Keratinocyte (primary cell): ENCODE data around the gene VPS35L. TPM values are rescaled to one million over a fixed set of nuclear protein-coding genes. Genes with fewer than 3 reads are reported as not detected.
"Not testable (repeated sequence)": the region's sequence is repeated elsewhere in the genome, so short reads cannot be mapped to it uniquely, and the experiment has no call there.

ENCODE experiments used
- DNase-seq: peaks from one replicate; pipeline ENCODE4 v3.0.0-alpha.2; 2011; ENCODE audit warnings: low read depth, missing footprints, low spot score
- FAIRE-seq: peaks from 2 replicates; lab custom pipeline; 2011; peaks lifted over from hg19 to GRCh38; lab: Jason Lieb, UNC
- H2AFZ ChIP-seq: 2 replicates; pipeline ENCODE4 v1.6.0; 2012; ENCODE audit warnings: low read length, control low read depth, inconsistent platforms; ENCODE audit not compliant: control insufficient read depth
- H3K27ac ChIP-seq: 2 replicates; pipeline ENCODE4 v1.5.1; 2011; ENCODE audit warnings: low read length; ENCODE audit not compliant: control insufficient read depth, insufficient read depth
- H3K27me3 ChIP-seq: 3 replicates; pipeline ENCODE4 v1.6.0; 2011; ENCODE audit warnings: low read length; ENCODE audit not compliant: control insufficient read depth, insufficient read depth; ENCODE audit errors: extremely low read depth
- H3K36me3 ChIP-seq, 2 experiments: 2 replicates in 1 of 2; 3 replicates in 1 of 2; pipeline ENCODE4 v1.5.1; 2011; ENCODE audit warnings: low read length in 2 of 2, mild to moderate bottlenecking in 1 of 2; ENCODE audit not compliant: control insufficient read depth in 2 of 2, insufficient read depth in 2 of 2; ENCODE audit errors: extremely low read depth in 1 of 2
- H3K4me1 ChIP-seq: 3 replicates; pipeline ENCODE4 v1.5.1; 2011; ENCODE audit warnings: low read length; ENCODE audit not compliant: control insufficient read depth, insufficient read depth; ENCODE audit errors: extremely low read depth
- H3K4me2 ChIP-seq: 3 replicates; pipeline ENCODE4 v1.6.0; 2011; ENCODE audit warnings: low read depth, low read length; ENCODE audit not compliant: control insufficient read depth, insufficient read depth; ENCODE audit errors: extremely low read depth
- H3K4me3 ChIP-seq, 3 experiments: fragments of 200-600 bp in 1 of 3; sonication (generic) in 1 of 3; 2 replicates in 2 of 3; 3 replicates in 1 of 3; pipeline ENCODE4 v1.5.1; 2011 to 2016; ENCODE audit warnings: low read length in 3 of 3, mild to moderate bottlenecking in 3 of 3, control low read depth in 2 of 3, inconsistent platforms in 1 of 3, low read depth in 1 of 3, mixed read lengths in 1 of 3, mixed run types in 1 of 3, moderate library complexity in 1 of 3; ENCODE audit not compliant: control insufficient read depth in 2 of 3, insufficient read depth in 2 of 3; ENCODE audit errors: extremely low read depth in 1 of 3
- H3K79me2 ChIP-seq: 2 replicates; pipeline ENCODE4 v1.6.0; 2012; ENCODE audit warnings: low read length; ENCODE audit not compliant: control insufficient read depth, insufficient read depth
- H3K9ac ChIP-seq: 3 replicates; pipeline ENCODE4 v1.6.0; 2011; ENCODE audit warnings: low read length; ENCODE audit not compliant: control insufficient read depth, insufficient read depth; ENCODE audit errors: extremely low read depth
- H3K9me1 ChIP-seq: 3 replicates; pipeline ENCODE4 v1.6.0; 2011; ENCODE audit warnings: low read length; ENCODE audit not compliant: control insufficient read depth, insufficient read depth; ENCODE audit errors: extremely low read depth
- H3K9me3 ChIP-seq: 2 replicates; pipeline ENCODE4 v1.5.1; 2012; ENCODE audit warnings: low read depth, low read length; ENCODE audit not compliant: control insufficient read depth
- H4K20me1 ChIP-seq: 3 replicates; pipeline ENCODE4 v1.6.0; 2011; ENCODE audit warnings: low read length; ENCODE audit not compliant: control insufficient read depth, insufficient read depth; ENCODE audit errors: extremely low read depth
- CTCF ChIP-seq, 3 experiments: IDR thresholded peaks in 1 of 3; conservative IDR thresholded peaks in 1 of 3; optimal IDR thresholded peaks in 1 of 3; 2 replicates in 2 of 3; 3 replicates in 1 of 3; pipeline versions ENCODE3 to v1.5.1; 2011; ENCODE audit warnings: low read length in 3 of 3, mild to moderate bottlenecking in 3 of 3, moderate library complexity in 2 of 3, control low read depth in 1 of 3, inconsistent platforms in 1 of 3; ENCODE audit not compliant: insufficient read depth in 2 of 3; ENCODE audit errors: extremely low read depth in 1 of 3
- EZH2 ChIP-seq: IDR thresholded peaks from one replicate; pipeline ENCODE4 v1.6.1; 2012; ENCODE audit warnings: inconsistent platforms, mild to moderate bottlenecking, low read length, moderate library complexity
- dilution Hi-C: fragments of 300-500 bp; cut with MboI; formaldehyde crosslinking; loops from one replicate; pipeline ENCODE4 v1.7.0; 2020; ENCODE audit warnings: low sequenced_read_pairs; ENCODE audit not compliant: extremely low pct_ligation_motif_present
- polyA plus RNA-seq, 5 experiments: library from polyadenylated mRNA; depleted of rRNA in 3 of 5; stranded (reverse) in 3 of 5; stranded (forward) in 1 of 5; unstranded in 1 of 5; fragments of >200 nt; gene quantifications; 1 replicate in 1 of 5; 2 replicates in 3 of 5; 3 replicates in 1 of 5; pipeline versions ENCODE4 v1.2.1 to v1.2.3, GENCODE V29; 2011 to 2012; ENCODE audit warnings: missing spikeins in 2 of 5, low read depth in 1 of 5, low replicate concordance in 1 of 5

Gene VPS35L
- polyA plus RNA-seq, 1 donor (not counting 4 experiments of a cell fraction or from before 2014, with no cell fraction given): 22.1 TPM

- no peak overlapping the region for H3K9ac ChIP-seq
- dilution Hi-C loops: no loop called here
- H3K9me3 ChIP-seq: no peaks in the 10 kb centered on the region
- H3K4me2 ChIP-seq: no peak overlapping the region
- TF ChIP-seq EZH2 (no peak), CTCF (optimal IDR thresholded peaks at IDR 0.05 in 1 of 3, IDR thresholded peaks at IDR 0.05 in 1 of 3, conservative IDR thresholded peaks at IDR 0.05 in 1 of 3; ENCODE audit: extremely low read depth in 1 of 3, insufficient read depth in 2 of 3, low read length in 3 of 3) (no peak)
- peaks cover 0 to 2% of the 10 kb centered on the region in 2 experiments for H3K36me3 ChIP-seq
- H3K27ac ChIP-seq: no peak overlapping the region
- H3K4me1 ChIP-seq: no peaks in the 10 kb centered on the region
- H3K4me3 ChIP-seq: no peak overlapping the region
- DNase-seq (no peak), FAIRE-seq (no peak)
- no peaks in the 10 kb centered on the region for H4K20me1 ChIP-seq
- no peaks in the 10 kb centered on the region for H3K9me1 ChIP-seq
- H3K79me2 ChIP-seq: no peaks in the 10 kb centered on the region
- no peaks in the 10 kb centered on the region for H3K27me3 ChIP-seq
- H2AFZ ChIP-seq: no peak overlapping the region
These were observed 108.7 kb downstream of the VPS35L start for GRCh38 chr16:19664166-19664565.

- H3K79me2 ChIP-seq, DNase-seq, H3K9ac ChIP-seq, H3K36me3 ChIP-seq, H3K9me3 ChIP-seq, H4K20me1 ChIP-seq, H2AFZ ChIP-seq, H3K4me3 ChIP-seq, H3K4me2 ChIP-seq, H3K27me3 ChIP-seq, H3K9me1 ChIP-seq, H3K4me1 ChIP-seq, H3K27ac ChIP-seq, dilution Hi-C loops, FAIRE-seq: not testable (repeated sequence)
These were observed 109.8 kb downstream of the VPS35L start for GRCh38 chr16:19665313-19665712.

- DNase-seq (no peak), FAIRE-seq (no peak)
- Histone ChIP-seq H3K27me3 (no peaks in the 10 kb centered on the region), H3K9ac (no peak overlapping the region), H3K9me1 (no peaks in the 10 kb centered on the region), H2AFZ (no peak overlapping the region), H3K4me3 (no peak overlapping the region), H4K20me1 (no peaks in the 10 kb centered on the region), H3K36me3 (peaks cover 0 to 2% of the 10 kb centered on the region in 2 experiments), H3K27ac (no peak overlapping the region), H3K4me2 (no peak overlapping the region), H3K79me2 (no peaks in the 10 kb centered on the region), H3K9me3 (no peaks in the 10 kb centered on the region), H3K4me1 (no peaks in the 10 kb centered on the region)
- TF ChIP-seq CTCF (optimal IDR thresholded peaks at IDR 0.05 in 1 of 3, IDR thresholded peaks at IDR 0.05 in 1 of 3, conservative IDR thresholded peaks at IDR 0.05 in 1 of 3; ENCODE audit: extremely low read depth in 1 of 3, insufficient read depth in 2 of 3, low read length in 3 of 3) (no peak), EZH2 (no peak)
- dilution Hi-C loops: no loop called here
These were observed 111.0 kb downstream of the VPS35L start for GRCh38 chr16:19666477-19666876.
